Adrenal gland (tissue), 12 donors: ENCODE measurements around the gene TOGARAM2. TPM values are rescaled to one million over a fixed set of nuclear protein-coding genes. Genes with fewer than 3 reads are reported as not detected.

ENCODE experiments used
- DNase-seq, 7 donors: peaks; one replicate each; pipeline ENCODE4 v3.0.0-alpha.2; 2019 to 2020
- H3K27ac ChIP-seq, 5 donors: fragments of 200-600 bp; sonication (generic) in 4 of 5; 1 replicate in 3 of 5; 2 replicates in 2 of 5; pipeline versions ENCODE4 v1.5.1 to v1.8.0; 2016 to 2020; ENCODE audit warnings: mild to moderate bottlenecking in 1 of 5
- H3K27me3 ChIP-seq: fragments of 200-600 bp; 2 replicates; pipeline ENCODE4 v1.8.0; 2021
- H3K36me3 ChIP-seq, 2 donors: fragments of 200-600 bp; replicated peaks in 1 of 2; 1 replicate in 1 of 2; 2 replicates in 1 of 2; pipeline versions ENCODE4 v1.5.1 to v1.8.0; 2018 to 2022
- H3K4me1 ChIP-seq, 2 donors: fragments of 200-600 bp; replicated peaks in 1 of 2; 1 replicate in 1 of 2; 2 replicates in 1 of 2; pipeline versions ENCODE4 v1.5.1 to v1.8.0; 2018 to 2021
- H3K4me3 ChIP-seq, 4 donors: fragments of 200-600 bp; sonication (generic) in 3 of 4; one replicate each; pipeline ENCODE4 v1.5.1; 2016 to 2018
- H3K9me3 ChIP-seq, 3 donors: fragments of 200-600 bp; sonication (generic) in 1 of 3; replicated peaks in 1 of 3; 1 replicate in 2 of 3; 2 replicates in 1 of 3; pipeline versions ENCODE4 v1.5.1 to v1.8.0; 2016 to 2021
- CTCF ChIP-seq, 6 experiments: fragments of 450-650 bp in 4 of 6; fragments of 200-600 bp in 2 of 6; sonication (generic) in 1 of 6; IDR thresholded peaks; 1 replicate in 5 of 6; 2 replicates in 1 of 6; pipeline versions ENCODE4 v1.5.1 to v1.8.0; 2016 to 2021; ENCODE audit warnings: antibody characterized with exemption in 6 of 6, mild to moderate bottlenecking in 2 of 6, moderate library complexity in 1 of 6
- POLR2A ChIP-seq, 2 donors: fragments of 450-650 bp; IDR thresholded peaks; one replicate each; pipeline ENCODE4 v1.6.1; 2017; ENCODE audit warnings: antibody characterized with exemption in 2 of 2, mild to moderate bottlenecking in 2 of 2, moderate library complexity in 1 of 2
- WGBS, 4 donors: extraction: QIAGEN DNeasy Blood & Tissue Kit in 2 of 4; methylation state at CpG; one replicate each; pipeline versions ENCODE4 v1.1.5 to v1.1.7; 2013 to 2017; 5-methylcytosine and 5-hydroxymethylcytosine counted together
- intact Hi-C, 2 donors: fragments of 100-400 bp; cut with DNase I; formaldehyde crosslinking; loops; one replicate each; pipeline versions ENCODE4 v1.14.1 to v1.15.0; 2022 to 2023
- polyA plus RNA-seq, 3 donors: library from polyadenylated mRNA; stranded (reverse); fragments of 200-250 nt in 2 of 3; fragments of 350-450 nt in 1 of 3; fragmentation: Illumina TruSeq in 1 of 3; extraction: RNeasy Lipid Tissue Mini Kit (QIAGEN cat#74804) in 1 of 3; gene quantifications; one replicate each; pipeline ENCODE4 v1.2.3, GENCODE V29; 2013 to 2014
- total RNA-seq, 9 donors: library from RNA; depleted of rRNA in 4 of 9; stranded (reverse); fragments of >200 nt in 4 of 9; fragments of 120-200 nt in 1 of 9; fragmentation: NEBNext Ultra II Directional in 1 of 9; extraction: Animal tissue kit (Norgen Biotek cat#: 25700) in 1 of 9; gene quantifications; one replicate each; pipeline versions ENCODE4 v1.1.0 to v1.2.4, GENCODE V29; 2013 to 2023
- donor health status: healthy with polysubstance abuse.
- donor health status: Bipolar disorder and iron deficiency.
- donor health status: DM: yes; HTN: yes; CAD: no.
- donor health status: DM: no; HTN: no; CAD: no.
- donor health status: DM: no; HTN: no; CAD: no.
- donor health status: DM: yes; HTN: yes; CAD: no.

TOGARAM2 gene
- total and polyA plus RNA-seq, 12 donors: under 0.01 to 26.4 (median 1.1) TPM

DNA sequence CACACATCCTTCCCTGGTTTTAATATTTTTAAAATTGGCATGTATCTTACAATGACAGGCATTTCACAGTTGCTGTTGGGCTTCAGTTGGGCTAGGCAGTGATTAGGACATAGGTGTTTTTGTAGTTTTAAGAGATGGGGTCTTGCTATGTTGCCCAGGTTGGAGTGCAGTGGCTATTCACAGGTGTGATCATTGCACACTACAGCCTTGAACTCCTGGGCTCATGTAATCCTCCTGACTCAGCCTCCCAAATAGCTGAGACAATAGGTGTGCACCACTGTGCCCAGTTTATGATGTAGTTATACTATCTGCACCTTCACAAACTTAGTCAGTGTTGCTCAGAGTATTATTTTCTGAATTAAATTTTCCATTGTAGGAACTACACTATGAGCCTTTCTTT, 49.9 kb downstream of the TOGARAM2 start:
- Histone ChIP-seq H3K4me1 (no peaks in the 10 kb centered on the region), H3K9me3 (no peaks in the 10 kb centered on the region), H3K27ac (no peak overlapping the region), H3K27me3 (no peaks in the 10 kb centered on the region), H3K36me3 (no peaks in the 10 kb centered on the region), H3K4me3 (no peak overlapping the region)
- TF ChIP-seq CTCF (IDR thresholded peaks at IDR 0.05) (no peak), POLR2A (IDR thresholded peaks at IDR 0.05) (no peak)
- intact Hi-C loops: no loop called here
- DNase-seq: no peak

GRCh38 chr2:29032189-29032588, 51.1 kb downstream of the TOGARAM2 start:
- WGBS, 4 donors: 91 to 96% (median 94%) methylated on average over 5 of the region's 5 CpGs
- no peaks in the 10 kb centered on the region for H3K9me3 ChIP-seq
- H3K4me3 ChIP-seq: no peak overlapping the region
- no peak for DNase-seq
- no peaks in the 10 kb centered on the region for H3K27me3 ChIP-seq
- H3K4me1 ChIP-seq: no peaks in the 10 kb centered on the region
- no peak for TF ChIP-seq POLR2A (IDR thresholded peaks at IDR 0.05)
- no peak for TF ChIP-seq CTCF (IDR thresholded peaks at IDR 0.05)
- intact Hi-C loops: no loop called here
- H3K27ac ChIP-seq: no peak overlapping the region
- H3K36me3 ChIP-seq: no peaks in the 10 kb centered on the region

GRCh38 chr2:29033172-29033571, 52.1 kb downstream of the TOGARAM2 start:
- H3K27ac ChIP-seq: no peak overlapping the region
- no peak overlapping the region for H3K4me3 ChIP-seq

DNA sequence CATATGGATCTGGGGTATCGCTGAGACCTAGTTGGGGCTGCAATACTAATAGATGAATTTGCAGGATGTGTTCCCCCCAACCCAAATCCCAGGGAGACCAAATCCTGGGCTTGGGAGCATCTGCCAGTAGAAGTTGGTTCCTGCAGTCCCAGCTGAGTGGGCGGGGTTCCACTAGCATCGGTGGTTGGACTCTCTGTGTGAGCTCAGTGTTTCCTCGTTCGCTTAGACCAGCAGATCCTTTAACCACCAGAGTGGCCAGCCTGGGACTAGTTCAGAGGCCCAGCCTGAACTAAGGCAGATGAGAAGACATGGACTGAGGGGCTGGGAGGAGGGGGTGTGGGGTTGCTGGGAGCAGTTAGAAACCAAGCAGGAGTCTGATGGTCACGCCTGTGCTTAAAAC, 52.6 kb downstream of the TOGARAM2 start:
- WGBS, 4 donors: 79 to 91% (median 81%) methylated on average over 4 to 6 of the region's 6 CpGs
- intact Hi-C loops: no loop called here
- Histone ChIP-seq H3K9me3 (no peaks in the 10 kb centered on the region), H3K27me3 (no peaks in the 10 kb centered on the region), H3K4me3 (no peak overlapping the region), H3K4me1 (no peaks in the 10 kb centered on the region), H3K36me3 (no peaks in the 10 kb centered on the region), H3K27ac (no peak overlapping the region)
- TF ChIP-seq POLR2A (IDR thresholded peaks at IDR 0.05): no peak
- no peak for TF ChIP-seq CTCF (IDR thresholded peaks at IDR 0.05)
- no peak for DNase-seq

More at GRCh38 chr2:29033172-29033571, 52.1 kb downstream of the TOGARAM2 start:
- Histone ChIP-seq H3K36me3 (no peaks in the 10 kb centered on the region), H3K4me1 (no peaks in the 10 kb centered on the region), H3K9me3 (no peaks in the 10 kb centered on the region), H3K27me3 (no peaks in the 10 kb centered on the region)
- no peak for DNase-seq
- WGBS, 4 donors: 65 to 73% (median 72%) methylated on average over 2 of the region's 2 CpGs
- intact Hi-C loops: no loop called here
- TF ChIP-seq CTCF (IDR thresholded peaks at IDR 0.05) (no peak), POLR2A (IDR thresholded peaks at IDR 0.05) (no peak)
